ENCODE results near the gene TEX2. TPM values are rescaled to one million over a fixed set of nuclear protein-coding genes. Genes with fewer than 3 reads are reported as not detected.
A peak's percentile ranks its signal among the peaks of the same experiment; 100 is the strongest.

Gene TEX2
- total and polyA plus RNA-seq, 2 of the 13 experiments (the other 11 are each of a cell fraction or from before 2014, with no cell fraction given), result 21.4 to 37.7 TPM

GRCh38 chr17:64187093-64187895 lies 75.8 kb downstream of the TEX2 start (continued):
- TF ChIP-seq KLF11 (CRISPR knock-in tag; IDR thresholded peaks at IDR 0.05), result peak; percentile 79; the same call in 1 of the 2 replicates
- no peak for TF ChIP-seq PRDM10 (CRISPR knock-in tag; IDR thresholded peaks at IDR 0.05; ENCODE audit: low read depth)
- 0 out of 2 replicates have a peak, but pooled peaks have one; percentile 24 for TF ChIP-seq ZNF547 (CRISPR knock-in tag; IDR thresholded peaks at IDR 0.05)
- no peak for TF ChIP-seq RORA (CRISPR knock-in tag; IDR thresholded peaks at IDR 0.05)
- no peak for TF ChIP-seq E2F2 (CRISPR knock-in tag; IDR thresholded peaks at IDR 0.05; ENCODE audit: borderline replicate concordance)
- TF ChIP-seq, protein P1, sequence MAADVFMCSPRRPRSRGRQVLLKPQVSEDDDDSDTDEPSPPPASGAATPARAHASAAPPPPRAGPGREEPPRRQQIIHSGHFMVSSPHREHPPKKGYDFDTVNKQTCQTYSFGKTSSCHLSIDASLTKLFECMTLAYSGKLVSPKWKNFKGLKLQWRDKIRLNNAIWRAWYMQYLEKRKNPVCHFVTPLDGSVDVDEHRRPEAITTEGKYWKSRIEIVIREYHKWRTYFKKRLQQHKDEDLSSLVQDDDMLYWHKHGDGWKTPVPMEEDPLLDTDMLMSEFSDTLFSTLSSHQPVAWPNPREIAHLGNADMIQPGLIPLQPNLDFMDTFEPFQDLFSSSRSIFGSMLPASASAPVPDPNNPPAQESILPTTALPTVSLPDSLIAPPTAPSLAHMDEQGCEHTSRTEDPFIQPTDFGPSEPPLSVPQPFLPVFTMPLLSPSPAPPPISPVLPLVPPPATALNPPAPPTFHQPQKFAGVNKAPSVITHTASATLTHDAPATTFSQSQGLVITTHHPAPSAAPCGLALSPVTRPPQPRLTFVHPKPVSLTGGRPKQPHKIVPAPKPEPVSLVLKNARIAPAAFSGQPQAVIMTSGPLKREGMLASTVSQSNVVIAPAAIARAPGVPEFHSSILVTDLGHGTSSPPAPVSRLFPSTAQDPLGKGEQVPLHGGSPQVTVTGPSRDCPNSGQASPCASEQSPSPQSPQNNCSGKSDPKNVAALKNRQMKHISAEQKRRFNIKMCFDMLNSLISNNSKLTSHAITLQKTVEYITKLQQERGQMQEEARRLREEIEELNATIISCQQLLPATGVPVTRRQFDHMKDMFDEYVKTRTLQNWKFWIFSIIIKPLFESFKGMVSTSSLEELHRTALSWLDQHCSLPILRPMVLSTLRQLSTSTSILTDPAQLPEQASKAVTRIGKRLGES (CRISPR knock-in tag; IDR thresholded peaks at IDR 0.05; ENCODE audit: borderline replicate concordance), result no peak
- no peak for TF ChIP-seq ZNF616 (CRISPR knock-in tag; IDR thresholded peaks at IDR 0.05; ENCODE audit: low read depth)
- TF ChIP-seq PCBP2 (optimal IDR thresholded peaks at IDR 0.05; ENCODE audit: low read depth, low read length, poor library complexity, severe bottlenecking), result no peak
- no peak for TF ChIP-seq TEF (CRISPR knock-in tag; IDR thresholded peaks at IDR 0.05)
- TF ChIP-seq, protein P2, sequence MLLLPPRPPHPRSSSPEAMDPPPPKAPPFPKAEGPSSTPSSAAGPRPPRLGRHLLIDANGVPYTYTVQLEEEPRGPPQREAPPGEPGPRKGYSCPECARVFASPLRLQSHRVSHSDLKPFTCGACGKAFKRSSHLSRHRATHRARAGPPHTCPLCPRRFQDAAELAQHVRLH (CRISPR knock-in tag; IDR thresholded peaks at IDR 0.05; ENCODE audit: borderline replicate concordance, low read depth), result 0 out of 2 replicates have a peak, but pooled peaks have one; percentile 66
- no peak for TF ChIP-seq FLYWCH1 (CRISPR knock-in tag; IDR thresholded peaks at IDR 0.05)
- no peak for TF ChIP-seq RBFOX2 (IDR thresholded peaks at IDR 0.05; ENCODE audit: low read depth, low read length)
- TF ChIP-seq ZNF883 (CRISPR knock-in tag; IDR thresholded peaks at IDR 0.05; ENCODE audit: not compliant biosample characterization), result no peak
- TF ChIP-seq, protein P3, sequence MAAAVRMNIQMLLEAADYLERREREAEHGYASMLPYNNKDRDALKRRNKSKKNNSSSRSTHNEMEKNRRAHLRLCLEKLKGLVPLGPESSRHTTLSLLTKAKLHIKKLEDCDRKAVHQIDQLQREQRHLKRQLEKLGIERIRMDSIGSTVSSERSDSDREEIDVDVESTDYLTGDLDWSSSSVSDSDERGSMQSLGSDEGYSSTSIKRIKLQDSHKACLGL (CRISPR knock-in tag; IDR thresholded peaks at IDR 0.05), result no peak
- peak; percentile 57; the same call in 1 of the 2 replicates for TF ChIP-seq RXRB (CRISPR knock-in tag; IDR thresholded peaks at IDR 0.05; ENCODE audit: borderline replicate concordance)
- TF ChIP-seq, protein P4, sequence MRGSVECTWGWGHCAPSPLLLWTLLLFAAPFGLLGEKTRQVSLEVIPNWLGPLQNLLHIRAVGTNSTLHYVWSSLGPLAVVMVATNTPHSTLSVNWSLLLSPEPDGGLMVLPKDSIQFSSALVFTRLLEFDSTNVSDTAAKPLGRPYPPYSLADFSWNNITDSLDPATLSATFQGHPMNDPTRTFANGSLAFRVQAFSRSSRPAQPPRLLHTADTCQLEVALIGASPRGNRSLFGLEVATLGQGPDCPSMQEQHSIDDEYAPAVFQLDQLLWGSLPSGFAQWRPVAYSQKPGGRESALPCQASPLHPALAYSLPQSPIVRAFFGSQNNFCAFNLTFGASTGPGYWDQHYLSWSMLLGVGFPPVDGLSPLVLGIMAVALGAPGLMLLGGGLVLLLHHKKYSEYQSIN (CRISPR knock-in tag; IDR thresholded peaks at IDR 0.05; ENCODE audit: borderline replicate concordance), result no peak
- no peak for TF ChIP-seq BRCA1 (CRISPR knock-in tag; IDR thresholded peaks at IDR 0.05)

Data from HepG2 (cell line).